SU-DHL-6 (cell line): ENCODE measurements around the gene COL27A1.

ENCODE experiments used
- H2AFZ ChIP-seq: fragments of 200-600 bp; sonication (generic); 2 replicates; pipeline ENCODE4 v1.6.1; 2014; ENCODE audit warnings: low read depth, mild to moderate bottlenecking, moderate library complexity, mixed read lengths, antibody characterized with exemption, low read length; ENCODE audit not compliant: severe bottlenecking
- H3F3A ChIP-seq: fragments of 200-600 bp; shearing (Covaris generic); 2 replicates; pipeline ENCODE4 v1.6.0; 2016; ENCODE audit warnings: antibody characterized with exemption, mild to moderate bottlenecking; ENCODE audit not compliant: insufficient read depth
- H3K27ac ChIP-seq: fragments of 200-600 bp; sonication (generic); 2 replicates; pipeline ENCODE4 v1.5.1; 2016; ENCODE audit warnings: low read depth, mild to moderate bottlenecking, low read length, moderate library complexity, mixed read lengths
- H3K27me3 ChIP-seq: fragments of 200-600 bp; sonication (generic), shearing (Covaris generic); 2 replicates; pipeline ENCODE4 v1.6.0; 2014; ENCODE audit warnings: mild to moderate bottlenecking, low read length
- H3K36me3 ChIP-seq: fragments of 200-600 bp; sonication (generic); 2 replicates; pipeline ENCODE4 v1.6.1; 2014; ENCODE audit warnings: mild to moderate bottlenecking, low read length, mixed read lengths
- H3K4me2 ChIP-seq: fragments of 300-600, 200-600 bp; shearing (Covaris generic), sonication (generic); 2 replicates; pipeline ENCODE4 v1.6.0; 2014; ENCODE audit warnings: low read length, low read depth, mild to moderate bottlenecking; ENCODE audit not compliant: poor library complexity, severe bottlenecking
- H3K4me3 ChIP-seq: fragments of 200-600 bp; sonication (generic); 2 replicates; pipeline ENCODE4 v1.5.1; 2014; ENCODE audit warnings: antibody characterized with exemption, low read length, mild to moderate bottlenecking, mixed read lengths; ENCODE audit not compliant: insufficient read depth, poor library complexity, severe bottlenecking
- H3K79me2 ChIP-seq: fragments of 200-600 bp; sonication (generic); 2 replicates; pipeline ENCODE4 v1.6.1; 2014; ENCODE audit warnings: mild to moderate bottlenecking, low read length, moderate library complexity; ENCODE audit not compliant: insufficient read depth
- H3K9ac ChIP-seq: fragments of 200-600 bp; sonication (generic); 2 replicates; pipeline ENCODE4 v1.7.0; 2014; ENCODE audit warnings: mild to moderate bottlenecking, low read length
- H3K9me2 ChIP-seq: fragments of 200-600 bp; sonication (generic); replicated peaks from 2 replicates; pipeline ENCODE4 v1.6.1; 2014; ENCODE audit warnings: low read length; ENCODE audit not compliant: insufficient read depth
- H3K9me3 ChIP-seq: fragments of 200-600 bp; sonication (generic); 2 replicates; pipeline ENCODE4 v1.6.1; 2014; ENCODE audit warnings: low read length, mixed read lengths; ENCODE audit not compliant: insufficient read depth
- H4K20me1 ChIP-seq: fragments of 200-600 bp; sonication (generic); 2 replicates; pipeline ENCODE4 v1.6.1; 2014; ENCODE audit warnings: low read depth, mild to moderate bottlenecking, antibody characterized with exemption, low read length, moderate library complexity, mixed read lengths
- CTCF ChIP-seq: fragments of 200-600 bp; sonication (generic); IDR thresholded peaks from one replicate; pipeline ENCODE4 v1.5.1; 2017; ENCODE audit warnings: antibody characterized with exemption, mild to moderate bottlenecking, low read length, moderate library complexity; ENCODE audit not compliant: insufficient read depth, poor library complexity, severe bottlenecking
- EZH2phosphoT487 ChIP-seq: fragments of 200-600 bp; sonication (generic), shearing (Covaris generic); conservative IDR thresholded peaks from 2 replicates; pipeline ENCODE4 v1.6.1; 2018; ENCODE audit warnings: mild to moderate bottlenecking, antibody characterized with exemption, low read length, moderate library complexity, mixed read lengths

The COL27A1 gene

GRCh38 chr9:114181607-114182409 lies 26.5 kb downstream of the COL27A1 start:
- no peaks in the 10 kb centered on the region for H3K36me3 ChIP-seq
- H3K9me2 ChIP-seq, result no peaks in the 10 kb centered on the region
- H3K9ac ChIP-seq, result no peak overlapping the region
- H2AFZ ChIP-seq, result no peak overlapping the region
- H4K20me1 ChIP-seq, result no peaks in the 10 kb centered on the region
- no peak overlapping the region for H3K4me2 ChIP-seq
- no peak overlapping the region for H3K4me3 ChIP-seq
- no peak overlapping the region for H3K27ac ChIP-seq
- H3K27me3 ChIP-seq, result no peaks in the 10 kb centered on the region
- TF ChIP-seq CTCF (no peak), EZH2phosphoT487 (no peak)
- H3K9me3 ChIP-seq, result no peaks in the 10 kb centered on the region
- no peaks in the 10 kb centered on the region for H3K79me2 ChIP-seq
- no peaks in the 10 kb centered on the region for H3F3A ChIP-seq

GRCh38 chr9:114183006-114183405 lies 27.7 kb downstream of the COL27A1 start:
- no peaks in the 10 kb centered on the region for H3K36me3 ChIP-seq
- H3F3A ChIP-seq, result no peaks in the 10 kb centered on the region
- no peaks in the 10 kb centered on the region for H3K9me2 ChIP-seq
- no peaks in the 10 kb centered on the region for H3K79me2 ChIP-seq
- H3K27me3 ChIP-seq, result no peaks in the 10 kb centered on the region
- TF ChIP-seq CTCF (no peak), EZH2phosphoT487 (no peak)
- H3K9ac ChIP-seq, result no peak overlapping the region
- H3K4me2 ChIP-seq, result no peak overlapping the region
- no peaks in the 10 kb centered on the region for H4K20me1 ChIP-seq
- no peak overlapping the region for H3K4me3 ChIP-seq
- H3K27ac ChIP-seq, result no peak overlapping the region
- no peaks in the 10 kb centered on the region for H3K9me3 ChIP-seq
- H2AFZ ChIP-seq, result no peak overlapping the region

GRCh38 chr9:114184071-114184470 lies 28.7 kb downstream of the COL27A1 start:
- no peaks in the 10 kb centered on the region for H3K79me2 ChIP-seq
- H3K4me2 ChIP-seq, result no peak overlapping the region
- no peaks in the 10 kb centered on the region for H3F3A ChIP-seq
- H3K9ac ChIP-seq, result no peak overlapping the region
- H3K36me3 ChIP-seq, result no peaks in the 10 kb centered on the region
- TF ChIP-seq CTCF (no peak), EZH2phosphoT487 (no peak)
- no peak overlapping the region for H3K4me3 ChIP-seq
- H3K9me2 ChIP-seq, result no peaks in the 10 kb centered on the region
- no peaks in the 10 kb centered on the region for H3K27me3 ChIP-seq
- no peak overlapping the region for H3K27ac ChIP-seq
- H4K20me1 ChIP-seq, result no peaks in the 10 kb centered on the region
- H2AFZ ChIP-seq, result no peak overlapping the region
- H3K9me3 ChIP-seq, result no peaks in the 10 kb centered on the region
